ENCODE data around the gene VSTM2B.
"Not testable (repeated sequence)": the region's sequence is repeated elsewhere in the genome, so short reads cannot be mapped to it uniquely, and the experiment has no call there.

VSTM2B gene

GRCh38 chr19:29531458-29532025 lies 5.7 kb downstream of the VSTM2B start:
- DNase-seq (ENCODE audit: low read depth), result no peak

GRCh38 chr19:29532097-29532496 lies 6.3 kb downstream of the VSTM2B start:
- no peak for DNase-seq (ENCODE audit: low read depth)

- no peak for DNase-seq (ENCODE audit: low read depth)
Observed at GRCh38 chr19:29532956-29533355, 7.2 kb downstream of the VSTM2B start.

GRCh38 chr19:29533578-29534544 lies 8.1 kb downstream of the VSTM2B start:
- no peak for DNase-seq (ENCODE audit: low read depth)

- DNase-seq (ENCODE audit: low read depth), result no peak
Observed at GRCh38 chr19:29535214-29535831, 9.5 kb downstream of the VSTM2B start.

GRCh38 chr19:29535984-29536508 lies 10.3 kb downstream of the VSTM2B start:
- DNase-seq (ENCODE audit: low read depth), result no peak

- no peak for DNase-seq (ENCODE audit: low read depth)
Observed at GRCh38 chr19:29537181-29537580, 11.4 kb downstream of the VSTM2B start.

GRCh38 chr19:29537601-29538000 lies 11.8 kb downstream of the VSTM2B start:
- DNase-seq (ENCODE audit: low read depth), result no peak

- no peak for DNase-seq (ENCODE audit: low read depth)
Observed at GRCh38 chr19:29538146-29538545, 12.4 kb downstream of the VSTM2B start.

GRCh38 chr19:29538651-29539050 lies 12.9 kb downstream of the VSTM2B start:
- no peak for DNase-seq (ENCODE audit: low read depth)

GRCh38 chr19:29539131-29539530 lies 13.3 kb downstream of the VSTM2B start:
- DNase-seq (ENCODE audit: low read depth), result no peak

GRCh38 chr19:29539670-29540069 lies 13.9 kb downstream of the VSTM2B start:
- DNase-seq (ENCODE audit: low read depth), result no peak

- DNase-seq (ENCODE audit: low read depth), result no peak
Observed at GRCh38 chr19:29540114-29540513, 14.3 kb downstream of the VSTM2B start.

- no peak for DNase-seq (ENCODE audit: low read depth)
Observed at GRCh38 chr19:29541473-29542253, 15.9 kb downstream of the VSTM2B start.

GRCh38 chr19:29542327-29542726 lies 16.5 kb downstream of the VSTM2B start:
- no peak for DNase-seq (ENCODE audit: low read depth)

GRCh38 chr19:29542776-29543175 lies 17.0 kb downstream of the VSTM2B start:
- DNase-seq (ENCODE audit: low read depth), result no peak

GRCh38 chr19:29543381-29543780 lies 17.6 kb downstream of the VSTM2B start:
- no peak for DNase-seq (ENCODE audit: low read depth)

- DNase-seq (ENCODE audit: low read depth), result no peak
Observed at GRCh38 chr19:29544656-29545360, 19.0 kb downstream of the VSTM2B start.

- not testable (repeated sequence) for DNase-seq (ENCODE audit: low read depth)
Observed at GRCh38 chr19:29545447-29545846, 19.7 kb downstream of the VSTM2B start.

GRCh38 chr19:29545866-29546582 lies 20.2 kb downstream of the VSTM2B start:
- no peak for DNase-seq (ENCODE audit: low read depth)
